Measurements from ENCODE around the gene PTPRG.

PTPRG gene

DNA sequence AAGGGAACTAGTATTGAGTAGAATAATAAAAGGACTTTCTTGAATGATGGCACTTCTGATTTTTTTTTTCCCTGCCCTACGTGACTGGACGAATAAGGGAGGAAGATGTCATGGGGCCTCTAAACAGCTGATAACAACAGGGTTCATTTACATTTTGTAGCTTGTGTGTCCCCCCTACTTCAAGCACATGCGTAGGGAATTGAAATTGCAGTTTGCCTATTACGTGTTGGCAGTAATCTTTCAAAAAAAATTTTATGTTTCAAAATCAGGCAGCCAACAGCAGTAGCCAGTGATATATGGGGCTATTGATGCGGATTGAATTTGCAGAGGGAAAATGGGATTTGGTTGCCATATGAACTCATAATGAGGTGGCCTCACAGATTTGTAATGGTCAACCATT is 58.7 kb downstream of the PTPRG start:
- DNase-seq, result no peak

DNA sequence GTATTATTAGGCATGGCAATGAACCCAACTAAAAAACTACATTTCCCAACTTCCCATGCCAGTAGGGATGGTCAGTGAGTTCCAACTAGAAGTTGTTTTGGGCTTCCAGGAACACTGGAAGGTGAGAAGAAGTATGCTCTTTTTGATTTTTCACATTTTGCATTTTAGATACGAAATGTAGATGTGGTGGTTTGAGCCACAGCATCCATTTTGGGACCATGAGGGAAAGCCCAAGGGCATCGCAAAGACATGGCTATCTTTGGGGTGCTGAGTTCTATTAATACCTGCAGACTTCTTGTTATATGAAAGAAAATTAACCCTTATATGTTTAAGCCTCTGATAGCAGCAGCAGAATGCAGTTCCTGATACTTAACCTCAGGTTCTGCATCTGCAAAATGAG is 62.9 kb downstream of the PTPRG start:
- no peak for DNase-seq

GRCh38 chr3:61625429-61625828 is 64.1 kb downstream of the PTPRG start:
- no peak for DNase-seq

DNA sequence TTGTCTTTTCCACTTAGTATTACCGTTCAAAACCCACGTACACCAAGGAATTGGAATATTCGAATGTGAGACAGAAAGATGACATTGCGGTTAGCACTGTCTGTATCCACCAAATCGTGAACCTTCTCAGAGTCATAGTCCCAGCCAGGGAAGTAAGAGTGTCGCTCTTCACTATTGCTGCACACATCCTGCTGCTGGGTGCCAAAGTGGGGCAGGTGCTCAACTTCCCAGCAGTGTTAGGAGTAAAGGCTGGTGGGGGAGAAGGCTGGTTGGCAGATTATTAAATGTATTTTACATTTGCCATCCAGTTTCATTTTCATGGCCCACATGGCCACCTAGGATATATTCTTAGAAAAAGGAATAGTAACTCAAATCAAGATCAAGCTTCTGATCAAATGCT is 65.1 kb downstream of the PTPRG start:
- DNase-seq, result no peak

DNA sequence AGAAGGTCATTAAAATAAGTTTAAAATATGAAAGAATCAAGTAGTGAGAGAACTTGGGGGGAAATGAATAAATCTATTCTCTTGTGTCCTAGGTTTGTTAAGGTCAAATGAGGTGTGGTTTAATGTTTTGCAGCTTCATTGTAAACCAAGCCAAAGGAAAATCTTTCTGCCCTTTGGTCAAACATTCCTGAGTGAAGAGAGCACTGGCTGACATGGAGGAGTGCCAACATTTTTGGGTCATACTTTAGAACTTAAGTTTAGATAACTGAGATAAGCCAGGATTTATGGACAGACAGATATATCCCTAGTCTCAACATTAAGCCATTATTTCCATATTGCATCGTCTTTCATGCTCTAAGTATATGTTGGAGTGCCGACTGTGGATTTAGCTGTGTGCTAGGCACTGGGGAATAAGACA is 66.4 kb downstream of the PTPRG start:
- no peak for DNase-seq

DNA sequence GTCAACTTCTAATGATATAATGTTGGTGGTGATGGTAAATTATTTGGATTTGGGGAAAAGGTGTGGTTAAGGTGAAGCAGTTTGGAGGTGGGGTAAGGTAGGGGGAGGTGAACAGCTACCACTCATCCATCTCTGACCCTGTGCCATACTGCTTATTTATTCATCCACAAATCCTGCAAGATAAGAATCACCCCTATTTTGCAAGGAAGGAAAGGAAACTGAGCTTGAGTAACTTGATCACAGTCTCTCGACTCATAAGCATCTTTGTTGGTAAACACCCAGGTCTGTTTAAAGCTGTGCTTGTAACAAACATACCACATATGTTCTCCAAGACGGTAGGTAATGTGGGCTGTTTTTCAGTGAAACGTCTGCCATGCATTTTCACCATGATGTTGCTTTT is 67.3 kb downstream of the PTPRG start:
- no peak for DNase-seq

GRCh38 chr3:61629442-61629841 is 68.1 kb downstream of the PTPRG start:
- no peak for DNase-seq

GRCh38 chr3:61631108-61631769 is 69.9 kb downstream of the PTPRG start:
- no peak for DNase-seq

GRCh38 chr3:61632568-61633175 is 71.3 kb downstream of the PTPRG start:
- no peak for DNase-seq

- DNase-seq, result no peak
Measured at GRCh38 chr3:61634678-61635077, 73.3 kb downstream of the PTPRG start.

DNA sequence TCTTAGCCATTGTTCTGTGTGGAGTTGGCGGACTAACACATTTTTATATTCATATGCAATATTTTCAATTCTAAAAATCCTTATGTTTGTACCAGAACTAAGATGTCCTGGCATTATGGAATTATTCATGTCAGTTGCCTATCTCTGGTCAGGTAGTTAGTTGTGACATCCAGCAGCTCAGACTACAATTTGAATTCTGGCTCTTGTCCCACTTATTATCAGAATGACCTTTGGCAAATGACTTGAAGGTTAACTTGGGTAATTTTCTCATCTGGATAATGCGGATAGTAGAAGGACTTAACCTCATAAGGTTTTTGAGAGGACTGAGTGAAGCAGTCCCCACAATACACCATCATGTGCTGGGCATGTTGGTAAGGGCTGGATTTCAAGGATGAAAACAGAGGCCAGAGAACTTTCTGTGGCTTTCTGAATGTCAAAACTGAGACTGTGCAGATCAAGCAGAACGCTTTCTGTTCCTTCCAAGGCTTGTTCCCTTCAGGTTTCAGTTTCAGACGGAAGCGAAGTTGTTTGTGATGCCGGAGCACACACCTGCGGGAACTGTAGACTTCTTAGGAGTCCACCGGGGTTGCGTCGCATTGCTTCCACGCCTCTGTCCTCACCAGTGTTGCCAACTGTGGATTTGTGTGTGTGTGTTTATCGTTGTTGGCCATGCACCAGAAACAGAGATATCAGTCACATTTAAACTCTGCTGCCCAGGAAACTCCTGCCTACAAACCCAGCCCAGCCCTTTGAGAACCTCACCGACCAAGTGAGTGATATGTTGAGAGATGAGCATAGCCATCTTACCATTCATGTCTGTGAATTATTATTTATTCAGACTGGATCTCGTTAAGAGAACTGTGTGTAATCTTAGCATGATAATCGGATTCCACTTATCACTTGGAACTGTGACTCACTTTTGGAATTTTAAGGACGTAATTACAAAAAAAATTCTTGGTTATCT is 76.0 kb downstream of the PTPRG start:
- no peak for DNase-seq

DNA sequence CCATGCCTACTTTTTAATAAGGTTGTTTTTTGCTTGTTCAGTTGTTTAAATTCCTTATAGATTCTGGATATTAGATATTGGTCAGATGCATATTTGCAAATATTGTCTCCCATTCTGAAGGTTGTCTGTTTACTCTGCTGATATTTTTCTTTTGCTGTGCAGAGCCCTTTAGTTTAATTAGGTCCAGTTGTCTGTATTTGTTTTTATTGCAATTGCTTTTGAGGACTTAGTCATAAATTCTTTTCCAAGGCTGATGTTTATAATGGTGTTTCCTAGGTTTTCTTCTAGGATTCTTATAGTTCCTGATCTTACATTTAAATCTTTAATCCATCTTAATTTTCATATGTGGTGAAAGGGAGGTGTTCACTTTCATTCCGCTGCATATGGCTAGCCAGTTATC is 77.4 kb downstream of the PTPRG start:
- no peak for DNase-seq

DNA sequence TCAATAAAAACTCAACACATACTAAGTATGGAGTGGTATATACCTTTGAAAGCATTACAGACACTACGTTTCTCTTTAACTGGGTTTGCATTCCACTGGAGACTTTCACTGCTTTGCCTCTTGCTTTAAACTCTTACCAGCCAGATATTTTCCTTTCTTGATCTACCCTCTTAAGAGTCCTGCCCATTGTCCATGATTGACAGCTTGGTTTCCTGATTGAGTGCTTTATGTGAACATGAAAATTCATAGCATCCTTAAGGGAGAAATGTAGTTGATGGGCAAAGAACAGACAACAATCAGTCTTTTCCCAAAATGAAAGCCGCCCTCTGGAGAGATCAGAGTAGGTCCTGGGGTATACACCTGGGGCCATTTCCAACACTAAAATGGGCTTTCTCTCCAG is 78.6 kb downstream of the PTPRG start:
- DNase-seq, result no peak

DNA sequence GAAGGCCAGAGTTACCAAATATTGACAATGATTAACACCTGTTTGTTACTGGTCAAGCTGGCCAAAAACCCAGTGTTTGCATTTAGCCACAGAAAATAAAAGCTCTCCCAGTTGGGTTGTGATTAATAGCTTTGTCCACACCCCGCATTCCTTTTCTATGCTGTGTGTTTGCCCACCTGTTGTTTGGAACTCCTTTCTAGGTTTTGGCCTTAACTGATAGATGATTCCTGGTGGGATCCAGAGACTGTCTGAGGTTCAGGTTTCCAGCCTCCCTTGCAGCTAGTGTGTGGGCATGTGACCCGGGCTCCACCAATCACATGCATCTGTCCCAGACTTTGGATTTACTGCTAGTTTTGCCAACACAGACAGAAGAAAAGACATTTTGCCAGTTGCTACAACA is 83.8 kb downstream of the PTPRG start:
- DNase-seq, result no peak

- no peak for DNase-seq
Measured at GRCh38 chr3:61646360-61646759, 85.0 kb downstream of the PTPRG start.

DNA sequence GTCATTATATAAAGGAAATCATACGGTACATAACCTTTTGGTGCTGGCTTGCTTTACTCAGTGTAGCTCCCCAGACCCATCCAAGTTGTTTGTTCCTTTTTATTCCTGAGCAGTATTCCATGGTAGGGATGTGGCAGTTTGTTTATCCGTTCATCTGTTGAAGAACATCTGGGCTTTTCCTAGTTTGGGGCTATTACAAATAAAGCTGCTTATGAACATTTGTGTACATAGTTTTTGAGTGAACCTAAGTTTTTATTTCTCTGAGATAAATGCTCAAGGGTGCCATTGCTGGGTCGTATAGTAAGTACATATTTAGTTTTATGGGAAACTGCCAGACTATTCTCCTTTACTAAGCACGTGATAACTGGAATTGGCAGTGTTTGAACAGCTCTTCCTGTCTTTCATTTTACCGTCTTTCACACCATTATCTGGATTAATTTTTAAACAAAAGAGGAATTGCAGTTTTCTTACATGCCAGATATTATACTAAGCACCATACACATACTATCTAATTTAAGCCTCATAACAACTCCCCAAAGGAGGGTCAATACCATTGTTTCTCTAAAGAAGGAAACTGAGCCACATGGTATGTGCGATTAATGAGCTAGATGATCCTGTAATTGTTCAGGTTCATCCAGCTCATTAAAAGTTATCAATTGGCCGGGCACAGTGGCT is 85.6 kb downstream of the PTPRG start:
- no peak for DNase-seq

DNA sequence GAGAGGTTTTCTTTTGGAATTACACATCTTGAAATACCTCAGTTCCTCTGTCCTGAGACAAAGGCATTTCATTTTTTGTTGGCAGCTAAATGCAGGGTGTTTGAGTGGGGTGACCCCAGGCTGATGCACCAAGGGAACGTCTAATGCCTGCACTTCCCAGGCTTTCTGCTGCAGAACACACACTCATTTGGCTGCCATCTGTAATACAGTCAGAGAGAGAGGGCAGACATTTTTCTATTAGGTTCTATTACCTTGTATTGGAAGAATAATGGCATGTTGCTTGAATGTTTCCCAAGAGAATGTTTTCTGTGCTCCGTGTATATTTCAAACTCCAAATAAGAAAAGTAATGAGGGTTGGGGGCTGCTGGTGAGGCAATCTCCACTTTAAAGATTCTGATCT is 87.1 kb downstream of the PTPRG start:
- DNase-seq, result no peak

DNA sequence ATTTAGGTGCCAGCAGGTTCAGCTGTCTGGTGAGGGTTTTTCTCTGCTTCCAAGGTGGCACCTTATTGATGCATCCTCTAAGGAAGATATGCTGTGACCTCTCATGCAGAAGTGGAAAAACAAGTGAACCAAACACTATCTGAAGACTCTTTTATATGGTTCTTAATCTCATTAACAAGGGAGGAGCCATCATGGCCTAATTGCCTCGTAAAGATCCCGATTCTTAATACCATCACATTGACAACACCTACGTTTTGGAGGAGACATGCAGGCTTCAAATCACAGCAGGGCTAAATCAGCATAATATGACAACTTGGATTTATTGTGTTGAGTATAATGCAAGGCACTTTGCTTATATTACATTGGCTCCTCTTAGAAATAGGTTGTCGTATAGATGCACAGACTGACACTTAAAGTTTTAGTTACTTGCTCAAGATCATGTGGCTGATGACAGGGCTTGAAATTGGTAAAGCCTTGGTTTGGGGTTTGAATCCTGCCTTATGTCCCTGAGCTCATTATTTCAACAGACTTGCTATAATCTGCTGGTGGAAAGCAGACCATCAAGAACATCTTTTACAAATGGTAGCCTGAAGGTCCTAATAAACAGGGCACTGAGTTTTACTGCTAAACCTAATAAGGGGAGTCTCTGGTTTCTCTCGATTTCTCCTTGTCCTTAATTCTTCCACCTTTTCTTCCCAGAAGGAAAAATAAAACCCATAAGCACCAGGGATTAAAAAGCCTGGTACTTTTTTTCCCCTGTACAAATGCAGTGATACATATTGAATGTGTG is 88.2 kb downstream of the PTPRG start:
- DNase-seq, result no peak

GRCh38 chr3:61650276-61650675 is 88.9 kb downstream of the PTPRG start:
- DNase-seq, result peak; percentile 87

DNA sequence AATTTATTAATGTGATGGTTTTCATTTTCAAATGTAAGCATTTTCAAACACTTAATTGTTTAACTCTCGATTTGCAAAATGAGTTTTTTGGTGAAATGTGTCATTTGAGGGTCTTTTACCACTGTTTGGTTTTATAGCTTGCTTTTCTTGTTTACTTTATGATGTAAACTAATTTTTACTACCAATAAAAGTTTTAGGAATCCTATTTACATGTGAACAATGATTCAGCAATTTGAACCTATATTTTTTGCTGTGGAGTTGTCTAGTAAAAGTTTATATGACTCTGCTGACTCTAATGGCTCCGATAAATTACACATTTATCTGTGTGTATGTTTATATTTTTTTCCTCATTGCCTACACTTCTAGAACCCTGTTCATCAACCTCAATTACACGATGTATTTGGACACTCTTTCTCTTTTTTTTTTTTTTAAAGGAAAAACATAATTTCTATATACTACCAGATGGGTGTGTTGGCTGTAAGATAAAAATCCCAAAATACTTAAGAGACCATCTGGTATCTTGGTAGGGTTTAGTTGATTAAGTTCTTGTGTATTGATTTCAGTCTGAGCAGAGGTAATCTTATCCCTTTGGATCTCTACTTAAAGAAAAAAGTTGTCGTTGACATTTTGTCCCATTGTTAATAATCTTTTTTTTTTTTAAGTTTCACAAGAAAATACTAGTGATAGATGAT is 89.5 kb downstream of the PTPRG start:
- DNase-seq, result no peak

- DNase-seq, result no peak
Measured at GRCh38 chr3:61657689-61658088, 96.3 kb downstream of the PTPRG start.

DNA sequence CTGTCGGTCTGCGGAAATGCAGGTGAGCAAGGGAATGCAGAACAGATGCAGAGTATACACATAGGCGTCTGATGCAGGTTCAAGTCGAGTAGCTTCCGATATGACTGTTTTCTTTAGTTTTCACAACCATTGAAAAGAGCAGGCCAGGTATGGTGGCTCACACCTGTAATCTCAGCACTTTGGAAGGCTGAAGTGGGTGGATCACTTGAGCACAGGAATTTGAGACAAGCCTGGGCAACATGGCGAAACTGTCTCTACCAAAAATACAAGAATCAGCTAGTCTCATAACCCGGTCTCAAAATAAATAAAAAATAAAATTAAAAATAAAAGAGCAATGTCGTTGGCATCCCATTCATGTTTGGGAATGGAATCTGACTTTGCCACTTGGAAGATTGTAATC is 101.5 kb downstream of the PTPRG start:
- no peak for DNase-seq
